HG03280 (cell line): ENCODE results near the gene SLC7A5.
"Not testable (repeated sequence)": the region's sequence is repeated elsewhere in the genome, so short reads cannot be mapped to it uniquely, and the experiment has no call there.

Experiments
- ATAC-seq: cut with Tn5 transposase; IDR thresholded peaks from one replicate; pipeline ENCODE4 v1.9.1; 2021; ENCODE audit warnings: mild to moderate bottlenecking, moderate library complexity; ENCODE audit not compliant: unreplicated experiment

The SLC7A5 gene

GRCh38 chr16:87869061-87869878 is at the start of gene SLC7A5:
Gene SLC7A5 (minus strand): TSS chr16:87869507. CDS start chr16:87869422, 85 bp downstream.
- ATAC-seq: peak; percentile 54

GRCh38 chr16:87918338-87918737 is 49.0 kb upstream of the SLC7A5 start:
- ATAC-seq: no peak

GRCh38 chr16:87917503-87917902 is 48.2 kb upstream of the SLC7A5 start:
- ATAC-seq: no peak

GRCh38 chr16:87914812-87915211 is 45.5 kb upstream of the SLC7A5 start:
- no peak for ATAC-seq

- ATAC-seq: not testable (repeated sequence)
Observed at GRCh38 chr16:87914021-87914725, 44.9 kb upstream of the SLC7A5 start.

GRCh38 chr16:87912691-87913090 is 43.4 kb upstream of the SLC7A5 start:
- ATAC-seq: not testable (repeated sequence)

GRCh38 chr16:87911106-87911763 is 41.9 kb upstream of the SLC7A5 start:
- ATAC-seq: not testable (repeated sequence)

GRCh38 chr16:87909203-87909935 is 40.1 kb upstream of the SLC7A5 start:
- ATAC-seq: peak; percentile 79

- not testable (repeated sequence) for ATAC-seq
Observed at GRCh38 chr16:87908101-87908500, 38.8 kb upstream of the SLC7A5 start.

- not testable (repeated sequence) for ATAC-seq
Observed at GRCh38 chr16:87905521-87905920, 36.2 kb upstream of the SLC7A5 start.

- not testable (repeated sequence) for ATAC-seq
Observed at GRCh38 chr16:87904963-87905362, 35.7 kb upstream of the SLC7A5 start.

GRCh38 chr16:87900489-87900888 is 31.2 kb upstream of the SLC7A5 start:
- not testable (repeated sequence) for ATAC-seq

GRCh38 chr16:87897521-87898505 is 28.5 kb upstream of the SLC7A5 start:
- no peak for ATAC-seq

GRCh38 chr16:87896924-87897520 is 27.7 kb upstream of the SLC7A5 start:
- ATAC-seq: not testable (repeated sequence)

GRCh38 chr16:87896176-87896890 is 27.0 kb upstream of the SLC7A5 start:
- ATAC-seq: not testable (repeated sequence)

- ATAC-seq: peak; percentile 50
Observed at GRCh38 chr16:87895641-87896141, 26.4 kb upstream of the SLC7A5 start.

- not testable (repeated sequence) for ATAC-seq
Observed at GRCh38 chr16:87894005-87894404, 24.7 kb upstream of the SLC7A5 start.

- no peak for ATAC-seq
Observed at GRCh38 chr16:87891764-87892163, 22.5 kb upstream of the SLC7A5 start.
